Putamen (tissue), 1 donor: ENCODE results near the gene C2CD2L.
A peak's percentile ranks its signal among the peaks of the same experiment; 100 is the strongest.
"Not testable (repeated sequence)": the region's sequence is repeated elsewhere in the genome, so short reads cannot be mapped to it uniquely, and the experiment has no call there.

Experiments
- DNase-seq: peaks from one replicate; pipeline ENCODE4 v3.0.0-alpha.2; 2016; ENCODE audit warnings: low spot score

Gene C2CD2L

DNA sequence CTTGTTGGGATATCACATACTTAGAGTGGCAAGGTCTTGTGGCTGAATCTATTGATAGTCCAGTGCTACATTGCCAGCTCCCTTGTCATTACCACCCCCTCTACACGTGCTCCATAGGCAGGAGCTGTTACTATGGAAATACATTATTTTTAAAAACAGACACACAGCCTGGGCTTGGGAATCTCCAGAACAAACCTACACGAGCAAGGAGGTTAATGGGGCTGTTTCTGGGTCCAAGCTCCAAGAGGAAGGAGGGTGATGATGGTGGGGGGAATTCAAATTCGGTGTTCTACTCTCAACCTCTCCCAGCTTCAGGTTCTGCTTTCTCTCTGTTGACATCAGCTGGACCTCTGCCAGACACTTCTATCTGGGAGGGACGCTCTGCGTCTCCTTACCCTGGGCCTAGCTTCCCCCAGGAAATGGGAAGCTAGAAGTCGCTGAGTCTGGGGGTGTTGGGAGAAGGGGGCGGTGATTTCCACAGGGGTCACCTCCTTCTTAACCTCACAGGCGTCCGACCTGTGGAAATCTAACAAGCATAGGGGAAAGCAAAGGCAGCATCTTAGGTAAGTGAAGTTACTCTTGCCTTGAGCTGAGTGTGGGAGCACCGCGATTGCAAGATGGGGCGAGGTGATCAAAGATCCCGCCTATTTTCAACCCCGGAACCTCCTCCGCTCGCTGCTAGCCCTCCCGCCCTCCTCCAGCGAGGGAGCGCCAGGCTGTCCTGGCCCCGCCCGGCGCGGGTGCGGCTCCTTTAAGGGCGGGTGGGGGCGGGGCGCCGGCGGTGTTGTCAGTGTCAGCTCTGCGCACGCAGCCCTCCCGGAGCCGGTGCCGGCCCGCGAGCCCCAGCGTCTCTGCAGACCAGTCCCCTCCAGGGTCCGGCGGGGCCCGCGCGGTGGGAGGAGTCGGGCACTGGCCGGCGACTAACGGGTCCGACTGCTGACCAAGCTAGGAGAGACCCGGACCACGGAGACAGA, at the start of gene C2CD2L:
Gene C2CD2L, plus strand, starts transcription at position 781 of the 974 bp plus-strand sequence. CDS start 398 bp downstream, outside the sequence.
- peak; percentile 91 for DNase-seq

DNA sequence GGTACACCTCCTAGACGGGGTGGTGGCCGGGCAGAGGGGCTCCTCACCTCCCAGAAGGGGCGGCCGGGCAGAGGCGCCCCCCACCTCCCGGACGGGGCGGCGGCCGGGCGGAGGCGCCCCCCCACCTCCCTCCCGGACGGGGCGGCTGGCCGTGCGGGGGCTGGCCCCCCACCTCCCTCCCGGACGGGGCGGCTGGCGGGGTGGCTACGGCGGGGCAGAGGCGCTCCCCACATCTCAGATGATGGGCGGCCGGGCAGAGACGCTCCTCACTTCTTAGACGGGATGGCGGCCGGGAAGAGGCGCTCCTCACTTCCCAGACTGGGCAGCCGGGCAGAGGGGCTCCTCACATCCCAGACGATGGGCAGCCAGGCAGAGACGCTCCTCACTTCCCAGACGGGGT, 48.0 kb upstream of the C2CD2L start:
- not testable (repeated sequence) for DNase-seq

DNA sequence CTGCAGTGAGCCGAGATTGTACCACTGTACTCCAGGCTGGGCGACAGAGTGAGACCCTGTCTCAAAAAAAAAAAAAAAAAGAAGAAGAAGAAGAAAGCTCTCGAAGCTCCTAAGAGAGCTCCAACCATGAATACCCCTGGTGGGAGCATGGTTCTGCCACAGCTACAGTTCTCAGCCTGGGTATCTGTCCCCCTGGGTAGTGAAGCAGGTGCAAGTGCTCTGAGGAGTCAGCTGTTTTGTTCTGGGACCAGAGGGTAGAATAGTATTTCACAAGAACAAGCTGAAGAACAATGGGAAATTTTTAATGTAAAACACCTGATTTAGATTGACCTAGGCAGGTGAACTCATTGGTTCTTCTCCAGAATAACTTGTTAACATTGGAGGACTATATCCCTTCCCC, 45.9 kb upstream of the C2CD2L start:
- DNase-seq, result no peak

DNA sequence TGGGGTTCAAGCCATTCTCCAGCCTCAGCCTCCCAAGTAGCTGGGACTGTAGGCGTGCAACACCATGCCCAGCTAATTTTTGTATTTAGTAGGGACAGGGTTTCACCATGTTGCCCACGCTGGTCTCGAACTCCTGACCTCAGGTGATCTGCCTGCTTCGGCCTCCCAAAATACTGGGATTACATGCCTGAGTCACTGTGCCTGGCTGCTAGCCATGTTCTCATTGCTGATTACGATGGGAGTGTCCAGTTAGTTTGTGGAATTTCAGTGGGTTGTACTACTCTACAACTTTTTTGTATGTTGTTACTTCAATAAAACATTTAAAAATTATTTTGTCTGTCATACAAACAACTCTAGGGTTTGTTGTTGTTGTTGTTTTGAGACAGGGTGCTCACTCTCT, 44.4 kb upstream of the C2CD2L start:
- no peak for DNase-seq

DNA sequence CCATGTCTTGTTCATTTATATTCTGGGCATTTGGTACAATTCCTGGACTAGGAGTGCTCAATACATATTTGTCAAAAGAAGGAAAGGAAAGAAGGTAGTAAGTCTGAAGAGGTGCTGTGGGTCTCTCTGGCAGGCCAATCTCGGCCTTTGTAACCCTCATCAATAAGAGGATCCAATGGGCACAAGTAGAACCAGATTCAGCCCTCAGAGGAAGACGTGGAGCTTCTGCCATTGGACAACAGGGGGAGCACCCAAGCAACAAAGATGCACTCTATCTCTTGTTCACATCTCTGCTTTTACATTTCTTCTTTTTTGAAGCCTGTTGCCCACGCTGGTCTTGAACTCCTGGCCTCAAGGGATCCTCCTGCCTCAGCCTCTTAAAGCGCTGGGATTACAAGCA, 41.8 kb upstream of the C2CD2L start:
- no peak for DNase-seq

DNA sequence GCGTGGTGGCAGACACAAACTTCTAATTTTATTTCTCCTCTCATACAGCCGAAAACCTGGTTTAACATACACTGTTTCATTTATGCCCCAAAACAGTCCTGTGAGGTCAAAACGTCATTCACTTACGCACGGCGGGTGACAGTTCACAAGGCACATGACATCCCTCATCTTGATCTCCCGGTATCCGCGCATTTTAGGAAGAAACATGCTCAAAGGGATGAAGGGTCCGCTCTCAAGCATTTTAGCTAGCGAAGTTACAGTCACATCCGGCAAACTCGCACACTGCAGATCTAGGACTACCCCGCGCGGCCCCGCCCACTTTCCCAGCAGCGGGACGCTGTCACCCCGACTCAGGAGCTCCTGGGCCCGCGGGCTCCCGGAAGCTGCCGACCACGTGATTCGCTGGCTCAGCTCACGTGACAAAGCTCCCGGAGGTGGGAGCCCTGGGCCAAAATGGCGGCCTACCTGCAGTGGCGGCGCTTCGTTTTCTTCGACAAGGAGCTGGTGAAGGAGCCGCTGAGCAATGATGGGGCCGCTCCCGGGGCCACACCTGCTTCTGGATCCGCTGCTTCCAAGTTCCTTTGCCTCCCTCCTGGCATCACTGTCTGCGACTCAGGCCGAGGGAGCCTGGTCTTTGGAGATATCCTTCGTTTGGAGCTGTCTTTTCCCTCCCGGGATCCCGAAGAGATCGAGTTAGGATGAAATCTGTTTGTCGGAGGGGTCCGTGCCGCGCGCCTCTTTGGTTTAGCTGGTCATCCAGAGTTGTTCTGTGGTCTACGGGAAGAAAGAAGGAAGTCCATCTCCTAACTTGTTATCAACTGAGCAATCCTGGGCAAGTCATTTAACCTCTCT, 39.5 kb upstream of the C2CD2L start, which contains the start of gene VPS11:
Gene VPS11, plus strand, starts transcription at position 448 of the 852 bp plus-strand sequence. Its CDS starts 6 bp downstream, at position 454.
- peak; percentile 96 for DNase-seq

DNA sequence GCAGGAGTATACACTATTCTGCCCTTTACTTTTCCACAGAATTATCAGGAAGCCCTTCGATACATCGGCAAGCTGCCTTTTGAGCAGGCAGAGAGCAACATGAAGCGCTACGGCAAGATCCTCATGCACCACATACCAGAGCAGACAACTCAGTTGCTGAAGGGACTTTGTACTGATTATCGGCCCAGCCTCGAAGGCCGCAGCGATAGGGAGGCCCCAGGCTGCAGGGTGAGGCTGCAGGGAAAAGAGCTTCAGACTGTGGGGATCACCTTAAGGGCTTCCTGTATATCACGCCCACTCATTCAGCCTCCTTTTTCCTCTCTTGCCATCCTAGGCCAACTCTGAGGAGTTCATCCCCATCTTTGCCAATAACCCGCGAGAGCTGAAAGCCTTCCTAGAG, 29.3 kb upstream of the C2CD2L start:
- no peak for DNase-seq

DNA sequence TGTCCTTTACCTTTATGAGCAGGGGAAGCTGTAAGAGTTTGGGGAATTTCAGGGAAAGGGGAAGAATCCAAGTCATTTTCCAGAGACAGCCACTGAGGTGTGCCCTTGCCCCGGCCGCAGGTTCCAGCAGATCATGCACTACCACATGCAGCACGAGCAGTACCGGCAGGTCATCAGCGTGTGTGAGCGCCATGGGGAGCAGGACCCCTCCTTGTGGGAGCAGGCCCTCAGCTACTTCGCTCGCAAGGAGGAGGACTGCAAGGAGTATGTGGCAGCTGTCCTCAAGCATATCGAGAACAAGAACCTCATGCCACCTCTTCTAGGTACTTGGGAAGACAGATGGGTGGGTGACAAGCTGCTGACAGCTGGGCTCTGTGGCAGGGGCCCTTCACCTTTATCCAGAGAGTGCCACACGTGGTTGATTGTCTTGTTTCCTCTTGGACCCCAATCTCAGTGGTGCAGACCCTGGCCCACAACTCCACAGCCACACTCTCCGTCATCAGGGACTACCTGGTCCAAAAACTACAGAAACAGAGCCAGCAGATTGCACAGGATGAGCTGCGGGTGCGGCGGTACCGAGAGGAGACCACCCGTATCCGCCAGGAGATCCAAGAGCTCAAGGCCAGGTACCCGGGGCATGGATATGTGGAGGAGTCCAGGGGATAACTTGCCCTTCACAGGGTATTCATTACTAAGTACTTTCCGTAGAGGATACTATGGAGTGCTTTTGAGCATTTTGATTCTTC, 28.3 kb upstream of the C2CD2L start:
- no peak for DNase-seq

DNA sequence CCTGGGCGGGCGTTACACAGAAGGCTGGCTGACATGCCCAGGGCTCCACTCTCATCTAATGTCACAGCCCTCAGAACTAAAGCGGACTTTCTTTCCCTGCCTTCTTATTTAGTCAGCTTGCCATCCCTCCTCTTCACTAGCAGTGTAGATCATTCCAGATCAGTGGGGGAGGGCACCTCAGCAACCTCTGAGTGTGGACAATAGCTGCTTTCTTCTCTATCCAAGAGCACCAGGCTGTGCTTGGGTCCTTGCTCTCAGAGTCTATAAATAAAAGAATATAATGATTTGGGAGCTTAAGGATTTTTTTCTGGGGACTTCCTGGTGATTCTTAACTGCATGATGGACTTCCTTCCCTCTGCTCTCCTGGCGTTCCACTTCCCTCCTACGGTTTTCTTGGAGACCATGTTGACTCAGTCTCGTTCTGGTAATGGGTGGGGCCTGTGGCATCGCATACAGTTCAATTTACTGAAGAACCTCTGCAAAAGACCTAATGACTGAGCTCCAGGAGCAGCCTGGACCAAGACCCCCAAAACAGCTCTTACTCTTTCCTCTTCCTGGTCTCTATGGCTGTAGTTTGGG, 25.4 kb upstream of the C2CD2L start:
- DNase-seq, result peak; percentile 84

DNA sequence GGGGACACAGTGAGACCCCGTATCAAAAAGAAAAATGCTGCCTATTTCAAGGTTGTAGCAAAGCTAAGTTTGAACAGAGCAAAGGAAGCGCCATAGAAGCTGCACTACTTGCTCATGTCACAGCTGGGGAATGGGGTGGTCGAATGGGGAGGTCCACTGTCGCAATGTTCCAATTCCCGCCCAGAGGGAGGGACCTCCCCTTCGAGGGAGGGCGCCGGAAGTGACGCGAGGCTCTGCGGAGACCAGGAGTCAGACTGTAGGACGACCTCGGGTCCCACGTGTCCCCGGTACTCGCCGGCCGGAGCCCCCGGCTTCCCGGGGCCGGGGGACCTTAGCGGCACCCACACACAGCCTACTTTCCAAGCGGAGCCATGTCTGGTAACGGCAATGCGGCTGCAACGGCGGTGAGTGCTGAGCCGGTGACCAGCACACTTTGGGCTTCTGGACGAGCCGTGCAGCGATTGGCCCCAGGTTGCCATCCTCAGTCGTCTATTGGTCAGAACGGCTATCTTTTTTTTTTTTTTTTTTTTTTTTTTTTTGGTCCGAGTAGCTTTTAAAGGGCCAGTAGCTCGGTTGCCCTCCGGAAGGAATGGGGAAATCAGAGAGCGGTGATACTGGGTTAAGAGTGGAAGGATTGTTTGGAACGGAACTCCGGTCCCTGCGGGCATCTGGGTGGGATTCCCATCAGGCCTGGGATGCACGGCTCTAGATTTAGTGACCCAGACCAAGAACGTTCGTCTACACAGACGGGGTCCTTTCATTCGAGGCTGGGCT, 22.3 kb upstream of the C2CD2L start, which contains the start of gene HMBS:
Gene HMBS, plus strand, starts transcription at position 219 of the 774 bp plus-strand sequence. Its CDS starts 153 bp downstream, at position 372.
- peak; percentile 97 for DNase-seq

DNA sequence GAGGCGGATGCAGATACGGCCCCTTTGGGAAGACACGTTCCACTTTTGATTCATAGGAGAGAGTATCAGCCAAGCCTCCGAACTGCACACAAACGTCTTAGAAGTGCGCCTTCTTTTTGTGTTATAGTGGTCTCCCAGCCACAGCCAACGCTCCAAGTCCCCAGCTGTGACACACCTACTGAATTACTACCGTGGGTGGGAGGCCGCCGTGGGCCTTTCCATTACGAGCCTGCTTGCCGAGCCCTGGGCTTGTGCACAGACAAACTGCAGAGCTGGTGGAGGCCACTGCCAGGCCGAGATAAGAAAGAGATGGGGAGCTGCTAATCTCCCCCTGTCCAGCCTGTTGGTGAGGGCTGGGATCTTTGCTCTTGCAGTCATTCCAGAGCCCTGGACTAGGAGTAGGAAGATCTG, 21.7 kb upstream of the C2CD2L start:
- no peak for DNase-seq

DNA sequence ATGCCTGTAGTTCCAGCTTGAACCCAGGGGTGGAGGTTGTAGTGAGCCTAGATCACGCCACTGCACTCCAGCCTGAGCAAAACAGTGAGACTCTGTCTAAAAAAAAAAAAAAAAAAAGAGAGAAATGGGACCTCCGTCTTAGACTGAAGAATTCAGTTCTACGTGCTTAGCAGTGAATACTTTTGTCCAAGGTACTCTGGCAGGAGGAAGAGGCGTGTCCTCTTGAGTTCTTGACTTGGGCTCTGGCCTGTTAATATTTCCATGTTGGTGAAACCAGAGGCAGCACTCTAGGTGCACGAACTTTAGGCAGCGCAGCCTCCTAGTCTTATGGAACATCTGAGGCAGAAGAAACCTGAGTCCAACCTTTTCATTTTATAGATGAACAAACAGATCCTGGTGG, 20.0 kb upstream of the C2CD2L start:
- DNase-seq, result no peak

DNA sequence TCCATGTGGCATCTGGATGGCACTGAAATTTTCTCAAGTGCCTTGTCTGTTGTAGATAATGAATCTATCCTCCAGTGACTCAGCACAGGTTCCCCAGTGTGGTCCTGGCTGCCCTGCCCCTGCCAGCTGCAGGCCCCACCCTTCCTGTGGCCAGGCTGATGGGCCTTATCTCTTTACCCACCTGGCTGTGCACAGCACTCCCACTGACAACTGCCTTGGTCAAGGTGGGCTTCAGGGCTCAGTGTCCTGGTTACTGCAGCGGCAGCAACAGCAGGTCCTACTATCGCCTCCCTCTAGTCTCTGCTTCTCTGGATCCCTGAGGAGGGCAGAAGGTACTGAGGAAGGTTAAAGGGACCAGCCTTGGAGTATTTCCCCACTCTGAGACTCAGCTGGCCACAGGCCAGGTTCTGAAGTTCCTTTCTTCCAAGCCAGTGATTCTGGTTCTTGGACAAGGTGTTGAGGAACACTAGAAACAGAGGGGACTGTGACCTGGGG, 19.4 kb upstream of the C2CD2L start:
- DNase-seq, result no peak

DNA sequence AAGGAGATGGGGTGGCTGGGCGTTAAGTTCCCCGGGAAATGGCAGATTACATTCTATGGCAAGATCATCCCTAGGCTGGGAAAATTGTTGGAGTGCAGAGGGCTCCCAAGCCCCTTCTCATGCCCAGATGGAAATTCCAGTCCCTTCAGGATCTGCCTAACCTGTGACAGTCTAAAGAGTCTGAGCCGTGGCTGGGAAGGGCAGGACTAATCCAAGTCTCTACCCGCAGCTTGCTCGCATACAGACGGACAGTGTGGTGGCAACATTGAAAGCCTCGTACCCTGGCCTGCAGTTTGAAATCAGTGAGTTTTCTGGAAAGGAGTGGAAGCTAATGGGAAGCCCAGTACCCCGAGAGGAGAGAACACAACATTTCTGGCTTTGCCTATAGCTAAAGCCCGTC, 18.7 kb upstream of the C2CD2L start:
- no peak for DNase-seq

DNA sequence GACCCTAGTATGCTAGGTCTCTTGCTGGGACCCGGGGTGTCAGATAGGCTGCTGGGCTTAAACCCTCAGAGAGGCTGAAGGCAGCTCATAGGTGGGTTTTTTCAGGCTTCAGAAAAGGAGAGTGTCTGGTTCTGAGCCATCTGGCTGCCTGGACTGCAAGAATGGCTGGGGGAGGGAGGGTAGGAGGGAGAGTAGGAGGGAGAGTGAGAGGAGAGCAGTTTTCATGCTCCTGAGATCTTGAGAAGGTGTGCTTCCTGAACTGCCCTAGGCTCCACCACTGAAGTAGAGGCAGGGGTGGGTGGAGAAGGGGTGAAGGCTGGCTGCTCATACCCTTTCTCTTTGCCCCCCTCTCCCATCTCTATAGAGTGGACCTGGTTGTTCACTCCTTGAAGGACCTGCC, 17.8 kb upstream of the C2CD2L start:
- DNase-seq, result no peak

DNA sequence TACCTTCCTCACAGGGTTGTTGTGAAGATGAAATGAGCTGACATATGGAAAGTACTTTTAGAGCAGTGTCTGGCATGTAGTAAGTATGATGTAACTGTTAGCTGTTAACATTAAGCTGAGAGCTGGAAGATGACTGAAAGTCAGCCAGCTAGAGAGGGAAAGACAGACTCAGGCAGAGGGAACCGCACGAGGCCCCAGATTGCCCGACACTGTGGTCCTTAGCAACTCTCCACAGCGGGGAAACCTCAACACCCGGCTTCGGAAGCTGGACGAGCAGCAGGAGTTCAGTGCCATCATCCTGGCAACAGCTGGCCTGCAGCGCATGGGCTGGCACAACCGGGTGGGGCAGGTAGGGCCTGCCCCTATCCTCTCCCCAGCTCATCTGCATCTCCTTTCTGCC, 16.0 kb upstream of the C2CD2L start:
- DNase-seq, result no peak

DNA sequence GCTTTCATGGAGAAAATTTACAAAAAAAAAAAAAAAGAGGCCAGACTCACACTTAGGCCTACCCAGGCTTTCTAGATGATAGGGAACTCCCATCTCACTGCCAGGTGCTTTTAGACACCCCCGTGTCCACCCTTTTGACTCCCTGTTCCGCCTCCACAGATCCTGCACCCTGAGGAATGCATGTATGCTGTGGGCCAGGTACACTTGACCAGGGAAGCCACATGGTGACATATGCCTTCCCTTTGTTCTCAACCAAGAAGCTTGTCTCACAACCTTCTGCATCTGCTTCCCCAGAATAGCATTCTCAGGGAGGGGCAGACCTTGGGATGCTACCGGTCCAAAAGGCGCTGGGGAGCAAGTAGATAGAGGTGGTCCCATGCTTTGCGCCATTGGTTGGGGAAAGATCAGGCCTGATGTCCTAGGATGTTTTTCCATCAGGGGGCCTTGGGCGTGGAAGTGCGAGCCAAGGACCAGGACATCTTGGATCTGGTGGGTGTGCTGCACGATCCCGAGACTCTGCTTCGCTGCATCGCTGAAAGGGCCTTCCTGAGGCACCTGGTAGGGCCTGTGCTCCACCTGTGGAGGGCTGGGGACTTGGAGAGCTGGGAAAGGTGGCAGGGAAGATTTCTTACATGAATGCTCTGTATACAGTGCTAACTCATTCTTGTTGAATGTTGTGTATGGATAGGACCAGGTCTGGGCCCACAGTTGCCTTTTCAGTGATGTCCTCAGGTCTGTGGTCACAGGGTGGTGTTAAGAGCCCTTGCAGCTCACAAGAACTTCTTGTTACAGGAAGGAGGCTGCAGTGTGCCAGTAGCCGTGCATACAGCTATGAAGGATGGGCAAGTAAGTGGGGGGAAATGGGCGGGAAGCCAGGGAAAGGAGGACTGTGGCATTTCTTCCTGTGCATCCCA, 14.9 kb upstream of the C2CD2L start:
- DNase-seq, result no peak

DNA sequence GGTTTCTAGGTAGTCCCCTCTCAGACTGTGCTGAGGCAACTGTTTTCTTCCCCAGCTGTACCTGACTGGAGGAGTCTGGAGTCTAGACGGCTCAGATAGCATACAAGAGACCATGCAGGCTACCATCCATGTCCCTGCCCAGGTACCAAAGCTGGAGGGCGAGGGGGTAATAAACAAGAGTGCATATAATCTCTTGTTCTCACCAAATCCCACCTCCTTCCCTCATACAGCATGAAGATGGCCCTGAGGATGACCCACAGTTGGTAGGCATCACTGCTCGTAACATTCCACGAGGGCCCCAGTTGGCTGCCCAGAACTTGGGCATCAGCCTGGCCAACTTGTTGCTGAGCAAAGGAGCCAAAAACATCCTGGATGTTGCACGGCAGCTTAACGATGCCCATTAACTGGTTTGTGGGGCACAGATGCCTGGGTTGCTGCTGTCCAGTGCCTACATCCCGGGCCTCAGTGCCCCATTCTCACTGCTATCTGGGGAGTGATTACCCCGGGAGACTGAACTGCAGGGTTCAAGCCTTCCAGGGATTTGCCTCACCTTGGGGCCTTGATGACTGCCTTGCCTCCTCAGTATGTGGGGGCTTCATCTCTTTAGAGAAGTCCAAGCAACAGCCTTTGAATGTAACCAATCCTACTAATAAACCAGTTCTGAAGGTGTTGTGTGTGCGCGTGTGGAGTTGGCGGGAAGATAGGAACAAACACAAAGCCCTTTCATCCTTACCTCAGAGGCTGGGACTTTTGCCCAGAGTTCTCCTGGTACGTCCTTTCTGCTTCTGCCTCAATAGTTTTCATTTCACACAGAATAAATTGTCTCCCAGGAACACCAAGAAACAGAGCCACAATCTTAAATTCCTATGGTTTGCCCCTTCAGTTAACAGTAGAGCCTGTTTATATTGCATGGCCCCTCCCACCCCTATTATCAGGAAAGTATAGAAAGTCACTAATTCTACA, 14.0 kb upstream of the C2CD2L start:
- no peak for DNase-seq
